ENCODE measurements around the gene PSMB2.

DNA sequence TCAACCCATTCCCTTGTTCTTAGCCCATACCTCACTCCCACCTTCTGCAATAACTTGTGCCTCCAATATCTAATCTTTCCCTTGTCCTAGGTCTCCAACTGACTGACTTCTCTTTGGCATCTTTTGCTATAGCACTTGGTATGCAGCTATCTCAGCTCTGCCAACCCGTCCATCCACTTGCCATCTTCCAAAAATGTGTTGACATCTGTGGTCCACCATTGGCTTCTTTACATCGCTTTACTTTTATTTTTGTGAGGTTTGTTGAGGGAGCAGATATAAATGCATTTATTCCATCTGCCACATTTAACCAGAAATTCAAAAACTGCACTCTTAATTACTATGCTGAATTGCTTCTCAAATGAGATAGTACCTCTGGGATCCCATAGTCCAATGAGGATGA, 24.9 kb upstream of the PSMB2 start:
- TF ChIP-seq, protein P1, sequence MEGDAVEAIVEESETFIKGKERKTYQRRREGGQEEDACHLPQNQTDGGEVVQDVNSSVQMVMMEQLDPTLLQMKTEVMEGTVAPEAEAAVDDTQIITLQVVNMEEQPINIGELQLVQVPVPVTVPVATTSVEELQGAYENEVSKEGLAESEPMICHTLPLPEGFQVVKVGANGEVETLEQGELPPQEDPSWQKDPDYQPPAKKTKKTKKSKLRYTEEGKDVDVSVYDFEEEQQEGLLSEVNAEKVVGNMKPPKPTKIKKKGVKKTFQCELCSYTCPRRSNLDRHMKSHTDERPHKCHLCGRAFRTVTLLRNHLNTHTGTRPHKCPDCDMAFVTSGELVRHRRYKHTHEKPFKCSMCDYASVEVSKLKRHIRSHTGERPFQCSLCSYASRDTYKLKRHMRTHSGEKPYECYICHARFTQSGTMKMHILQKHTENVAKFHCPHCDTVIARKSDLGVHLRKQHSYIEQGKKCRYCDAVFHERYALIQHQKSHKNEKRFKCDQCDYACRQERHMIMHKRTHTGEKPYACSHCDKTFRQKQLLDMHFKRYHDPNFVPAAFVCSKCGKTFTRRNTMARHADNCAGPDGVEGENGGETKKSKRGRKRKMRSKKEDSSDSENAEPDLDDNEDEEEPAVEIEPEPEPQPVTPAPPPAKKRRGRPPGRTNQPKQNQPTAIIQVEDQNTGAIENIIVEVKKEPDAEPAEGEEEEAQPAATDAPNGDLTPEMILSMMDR (IDR thresholded peaks at IDR 0.05; ENCODE audit: borderline replicate concordance, extremely low read depth, low read length, poor library complexity, severe bottlenecking) = no peak
- no peak for TF ChIP-seq EZH2 (IDR thresholded peaks at IDR 0.05; ENCODE audit: borderline replicate concordance, low read depth, low read length, severe bottlenecking)
